Skeletal muscle satellite cell (primary cell): Measurements from ENCODE around the gene MED27.

Experiments
- H3K27me3 ChIP-seq: 2 replicates; pipeline ENCODE4 v1.7.0; 2013; ENCODE audit warnings: low read length; ENCODE audit not compliant: control insufficient read depth, insufficient read depth
- H3K36me3 ChIP-seq: 2 replicates; pipeline ENCODE4 v1.7.0; 2013; ENCODE audit warnings: mild to moderate bottlenecking, control low read depth, low read length; ENCODE audit not compliant: insufficient read depth
- H3K4me1 ChIP-seq: 2 replicates; pipeline ENCODE4 v1.7.0; 2013; ENCODE audit warnings: low read length; ENCODE audit not compliant: control insufficient read depth, insufficient read depth
- H3K4me2 ChIP-seq: 2 replicates; pipeline ENCODE4 v1.7.0; 2013; ENCODE audit warnings: mild to moderate bottlenecking, low read length
- H3K4me3 ChIP-seq: 2 replicates; pipeline ENCODE4 v1.7.0; 2013; ENCODE audit warnings: low read length
- H3K9ac ChIP-seq: 2 replicates; pipeline ENCODE4 v1.7.0; 2013; ENCODE audit warnings: mild to moderate bottlenecking, low read depth, low read length, moderate library complexity
- H3K9me3 ChIP-seq: replicated peaks from 2 replicates; pipeline ENCODE4 v1.7.0; 2013; ENCODE audit warnings: mild to moderate bottlenecking, control low read depth, low read length

The MED27 gene

DNA sequence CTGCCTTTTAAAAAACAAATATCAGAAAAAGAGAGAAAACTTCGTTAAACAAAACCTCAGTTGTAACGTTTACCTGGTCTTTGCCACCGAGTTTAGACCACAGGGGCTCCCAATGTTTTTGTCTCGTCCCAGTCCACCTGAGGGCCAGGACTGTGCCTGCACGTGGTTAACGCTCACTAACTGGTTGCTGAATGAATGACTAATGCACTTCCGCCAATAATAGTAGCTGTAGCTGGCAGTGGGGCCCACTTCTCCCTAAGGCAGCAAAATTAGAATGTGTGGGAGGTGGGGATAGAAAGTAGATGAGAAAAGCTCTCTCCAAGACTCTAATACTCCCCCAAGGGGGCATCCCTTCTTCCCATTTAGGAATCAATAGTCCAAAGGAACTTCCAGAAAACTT lies 29.1 kb upstream of the MED27 start:
- Histone ChIP-seq H3K27me3 (peaks cover 62% of the 10 kb centered on the region), H3K4me1 (no peaks in the 10 kb centered on the region), H3K9me3 (no peaks in the 10 kb centered on the region)

DNA sequence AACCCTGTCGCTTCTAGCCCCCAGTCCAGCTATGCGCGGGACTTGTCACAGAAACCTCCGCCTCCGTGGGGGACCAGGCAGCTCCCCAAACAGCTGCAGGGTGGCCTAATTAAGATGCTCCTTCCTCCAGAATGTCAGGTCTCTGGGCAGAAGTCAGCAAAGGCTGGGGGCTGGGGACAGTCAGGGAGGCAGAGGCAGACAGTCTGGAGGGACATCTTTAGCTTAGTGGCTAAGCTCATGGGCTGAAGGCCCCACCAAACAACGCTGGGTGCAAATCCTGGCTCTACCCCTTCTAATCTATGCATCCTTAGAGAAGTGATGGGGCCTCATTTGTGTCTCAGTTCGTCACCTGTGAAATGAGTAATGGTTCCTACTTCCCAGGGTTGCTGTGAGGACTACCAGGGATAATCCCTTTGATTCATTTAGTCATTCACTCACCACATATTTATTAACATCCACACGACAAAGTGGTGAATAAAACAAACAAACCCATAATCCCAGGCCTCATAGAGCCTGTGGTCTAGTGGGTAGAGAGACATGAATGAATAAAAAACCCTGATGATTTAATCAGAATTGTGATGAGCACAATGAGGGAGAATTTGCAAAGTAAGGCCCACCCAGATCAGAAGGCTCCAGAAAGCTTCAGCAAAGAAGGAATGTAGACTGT lies 20.2 kb upstream of the MED27 start:
- Histone ChIP-seq H3K36me3 (no peaks in the 10 kb centered on the region), H3K27me3 (peaks cover 54% of the 10 kb centered on the region), H3K4me2 (no peak overlapping the region), H3K4me3 (no peak overlapping the region), H3K4me1 (peaks cover 2% of the 10 kb centered on the region), H3K9me3 (no peaks in the 10 kb centered on the region), H3K9ac (no peak overlapping the region)

More for the DNA sequence above, 29.1 kb upstream of the MED27 start:
- Histone ChIP-seq H3K9ac (no peak overlapping the region), H3K4me3 (no peak overlapping the region), H3K4me2 (no peak overlapping the region), H3K36me3 (no peaks in the 10 kb centered on the region)

DNA sequence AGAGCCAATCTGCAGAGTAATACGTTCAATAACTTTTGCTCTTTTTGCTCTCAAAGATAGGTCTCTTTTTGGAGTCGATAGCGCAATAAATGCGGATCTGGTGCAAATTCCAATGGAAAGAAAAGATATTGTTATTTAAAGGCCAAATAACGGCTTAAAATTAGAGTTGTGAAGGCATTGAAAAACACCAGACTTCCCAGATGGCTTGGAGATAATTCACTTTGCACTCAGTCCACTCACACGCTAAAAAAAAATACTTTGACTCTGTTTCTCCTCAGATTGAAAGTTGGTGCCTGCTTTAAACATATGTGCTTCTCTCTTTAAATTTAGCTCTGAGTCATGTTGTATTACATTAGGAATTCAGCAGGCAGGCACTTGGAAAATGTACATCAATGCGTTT lies 19.5 kb upstream of the MED27 start:
- no peak overlapping the region for H3K4me2 ChIP-seq
- peaks cover 54% of the 10 kb centered on the region for H3K27me3 ChIP-seq
- no peaks in the 10 kb centered on the region for H3K9me3 ChIP-seq
- H3K4me1 ChIP-seq = peaks cover 7% of the 10 kb centered on the region
- no peaks in the 10 kb centered on the region for H3K36me3 ChIP-seq
- H3K4me3 ChIP-seq = no peak overlapping the region
- H3K9ac ChIP-seq = no peak overlapping the region

DNA sequence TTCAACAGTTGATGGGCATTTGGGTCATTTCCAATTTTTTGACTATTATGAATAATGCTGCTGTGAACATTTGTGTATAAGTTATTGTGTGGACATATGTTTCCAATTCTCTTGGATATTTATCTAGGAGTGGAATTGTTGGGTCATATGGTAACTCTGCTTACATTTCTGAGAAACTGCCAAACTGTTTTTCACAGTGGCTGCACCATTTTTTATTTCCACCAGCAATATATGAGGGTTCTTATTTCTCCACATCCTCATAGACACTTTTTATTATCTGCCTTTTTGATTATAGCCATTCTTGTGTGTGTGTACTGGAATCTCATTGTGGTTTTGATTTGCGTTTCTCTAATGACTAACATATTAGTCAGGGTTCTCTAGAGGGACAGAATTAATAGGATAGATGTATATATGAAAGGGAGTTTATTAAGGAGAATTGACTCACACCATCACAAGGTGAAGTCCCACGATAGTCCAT lies 14.7 kb upstream of the MED27 start:
- H3K4me1 ChIP-seq = peaks cover 14% of the 10 kb centered on the region

DNA sequence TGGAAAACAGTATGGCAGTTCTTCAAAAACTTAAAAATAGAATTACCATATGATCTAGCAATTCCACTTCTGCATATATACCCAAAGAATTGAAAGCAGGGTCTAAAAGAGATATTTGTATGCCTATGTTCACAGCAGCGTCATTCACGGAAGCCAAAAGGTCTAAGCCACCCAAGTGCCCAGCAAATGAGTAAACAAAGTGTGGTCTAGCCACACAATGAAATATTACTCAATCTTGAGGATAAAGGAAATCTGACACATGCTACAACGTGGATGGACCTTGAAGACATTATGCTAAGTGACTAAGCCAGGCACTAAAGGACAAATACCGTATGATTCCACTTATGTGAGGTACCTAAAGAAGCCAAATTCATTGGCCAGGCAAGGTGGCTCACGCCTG lies 11.1 kb upstream of the MED27 start:
- Histone ChIP-seq H3K4me1 (peaks cover 14% of the 10 kb centered on the region), H3K4me3 (no peak overlapping the region), H3K4me2 (peak overlapping the region; percentile 6), H3K9me3 (no peaks in the 10 kb centered on the region), H3K9ac (no peak overlapping the region), H3K27me3 (peaks cover 39% of the 10 kb centered on the region), H3K36me3 (no peaks in the 10 kb centered on the region)

More for the DNA sequence above, 14.7 kb upstream of the MED27 start:
- Histone ChIP-seq H3K36me3 (no peaks in the 10 kb centered on the region), H3K4me3 (no peak overlapping the region), H3K9ac (no peak overlapping the region), H3K27me3 (peaks cover 52% of the 10 kb centered on the region), H3K4me2 (peak overlapping the region; percentile 31), H3K9me3 (no peaks in the 10 kb centered on the region)

DNA sequence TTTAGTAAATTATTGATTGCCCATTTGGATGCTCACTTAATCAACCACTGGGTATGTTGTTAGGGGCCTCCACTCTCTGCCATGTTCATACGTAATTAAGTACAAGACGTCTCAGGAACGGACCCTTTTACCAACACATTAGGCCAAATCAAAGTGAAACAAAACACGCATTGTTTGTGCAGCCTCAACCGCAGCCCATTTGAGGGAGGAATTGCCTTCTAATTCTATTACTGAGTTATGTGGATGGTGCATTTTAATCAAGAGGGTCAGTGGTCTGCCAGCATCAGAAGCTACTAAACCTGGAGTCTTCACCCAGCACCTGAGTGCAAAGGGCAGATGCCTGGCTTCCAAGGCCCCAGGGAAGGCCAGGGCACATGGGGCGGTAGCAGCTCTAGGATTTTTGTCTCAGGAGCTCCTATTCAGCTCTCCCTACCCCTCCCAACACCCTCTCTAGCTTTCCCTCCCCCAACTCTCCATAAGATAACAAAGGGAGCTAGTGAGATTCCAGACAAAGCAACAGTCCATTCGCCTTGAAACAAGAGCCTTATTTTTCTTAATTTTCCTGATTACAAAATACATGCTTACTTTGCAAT lies 7.9 kb upstream of the MED27 start:
- Histone ChIP-seq H3K36me3 (no peaks in the 10 kb centered on the region), H3K4me2 (no peak overlapping the region), H3K4me3 (no peak overlapping the region), H3K9ac (no peak overlapping the region), H3K27me3 (peaks cover 43% of the 10 kb centered on the region), H3K4me1 (peaks cover 2% of the 10 kb centered on the region), H3K9me3 (no peaks in the 10 kb centered on the region)

DNA sequence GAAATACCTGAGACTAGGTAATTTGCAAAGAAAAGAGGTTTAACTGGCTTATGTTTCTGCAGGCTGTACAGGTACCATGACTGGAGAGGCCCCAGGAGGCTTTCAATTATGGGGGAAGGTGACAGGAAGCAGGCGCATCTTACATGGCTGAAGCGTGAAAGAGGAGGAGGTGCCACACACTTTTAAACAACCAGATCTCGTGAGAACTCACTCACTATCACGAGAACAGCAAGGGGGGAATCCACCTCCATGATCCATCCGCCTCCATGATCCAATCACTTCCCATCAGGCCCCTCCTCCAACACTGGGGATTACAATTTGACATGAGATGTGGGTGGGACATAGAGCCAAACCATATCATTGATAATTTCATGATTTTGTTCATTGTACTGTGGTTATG lies 2.5 kb upstream of the MED27 start:
- Histone ChIP-seq H3K4me3 (no peak overlapping the region), H3K4me2 (no peak overlapping the region), H3K36me3 (no peaks in the 10 kb centered on the region), H3K27me3 (peaks cover 22% of the 10 kb centered on the region), H3K9me3 (no peaks in the 10 kb centered on the region), H3K9ac (no peak overlapping the region), H3K4me1 (peaks cover 9% of the 10 kb centered on the region)

DNA sequence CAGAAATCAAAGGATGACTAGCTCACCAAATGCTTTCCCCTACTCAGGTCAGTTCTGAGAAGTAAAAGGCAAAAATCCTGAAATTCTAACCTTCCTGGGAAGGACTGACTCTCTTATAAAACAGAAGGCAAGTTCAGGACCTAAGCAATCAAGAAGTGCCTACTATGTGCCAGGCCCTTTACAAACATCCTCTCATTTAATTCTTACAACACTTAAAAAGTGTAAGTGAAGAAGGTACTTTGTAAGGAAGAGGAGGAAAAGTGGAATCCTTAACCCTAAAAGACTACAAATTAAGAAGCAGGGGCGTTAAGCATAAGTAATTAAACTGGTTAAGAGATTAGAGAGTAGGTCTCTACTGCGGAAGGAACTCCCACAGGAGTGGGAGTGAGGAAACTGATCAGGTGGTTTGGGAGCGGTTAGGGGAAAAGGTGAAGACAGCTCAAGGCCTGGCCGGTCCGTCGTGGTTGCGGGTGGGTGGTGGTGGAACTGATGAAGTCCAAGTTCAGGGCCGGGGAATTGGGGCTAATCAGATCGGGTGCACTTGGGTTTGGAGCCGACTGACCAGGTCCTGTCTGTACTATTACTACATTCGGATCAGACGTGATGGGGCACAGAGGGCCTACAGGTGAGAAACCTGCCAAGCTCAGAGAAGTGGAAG lies 839 bp downstream of the MED27 start:
- H3K9me3 ChIP-seq = no peaks in the 10 kb centered on the region
- peak overlapping the region; percentile 91 for H3K9ac ChIP-seq
- H3K4me3 ChIP-seq = peak overlapping the region; percentile 88
- peak overlapping the region; percentile 83 for H3K4me2 ChIP-seq
- H3K36me3 ChIP-seq = peaks cover 19% of the 10 kb centered on the region
- no peaks in the 10 kb centered on the region for H3K27me3 ChIP-seq
- peaks cover 32% of the 10 kb centered on the region for H3K4me1 ChIP-seq

DNA sequence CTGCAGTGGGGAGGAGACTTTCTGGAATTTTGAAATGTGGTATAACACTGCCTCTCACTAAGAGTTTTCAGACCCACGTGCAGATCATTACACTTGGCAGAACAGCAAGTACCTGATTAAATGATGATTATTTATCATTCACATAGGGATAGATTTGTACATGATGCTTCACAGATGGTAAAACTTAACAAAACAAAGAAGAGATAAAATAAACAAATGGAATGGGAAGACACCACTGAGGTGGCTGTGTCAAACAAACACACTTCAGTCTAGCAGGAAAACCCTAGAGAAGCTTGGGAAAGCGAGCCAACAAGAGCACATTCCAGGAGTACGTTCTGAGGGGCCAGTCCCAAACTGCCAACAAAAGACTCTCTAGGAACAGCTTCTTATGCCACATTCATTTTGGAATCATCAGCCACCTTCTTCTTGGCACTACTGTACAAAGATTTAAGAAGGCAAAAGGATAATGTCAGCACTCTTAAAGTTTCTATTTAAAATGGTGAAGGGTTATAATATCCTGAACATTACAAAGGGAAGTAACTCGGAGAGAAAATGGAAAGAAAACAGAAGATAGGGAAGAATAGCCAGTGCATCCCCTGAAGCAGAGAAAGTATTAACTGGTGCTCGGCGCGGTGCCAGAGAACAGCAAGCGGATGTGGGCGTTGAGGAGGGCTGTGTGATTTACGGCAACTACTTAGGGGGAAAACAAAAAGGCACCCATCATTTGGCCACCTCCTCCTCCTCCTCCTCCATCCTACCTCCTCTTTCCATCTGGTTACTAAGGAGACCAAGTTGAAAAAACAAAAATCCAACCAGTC lies 1.6 kb downstream of the MED27 start:
- Histone ChIP-seq H3K27me3 (no peaks in the 10 kb centered on the region), H3K4me1 (peaks cover 39% of the 10 kb centered on the region), H3K9ac (peak overlapping the region; percentile 91), H3K4me3 (peak overlapping the region; percentile 88), H3K4me2 (peak overlapping the region; percentile 83), H3K9me3 (no peaks in the 10 kb centered on the region), H3K36me3 (peaks cover 27% of the 10 kb centered on the region)

DNA sequence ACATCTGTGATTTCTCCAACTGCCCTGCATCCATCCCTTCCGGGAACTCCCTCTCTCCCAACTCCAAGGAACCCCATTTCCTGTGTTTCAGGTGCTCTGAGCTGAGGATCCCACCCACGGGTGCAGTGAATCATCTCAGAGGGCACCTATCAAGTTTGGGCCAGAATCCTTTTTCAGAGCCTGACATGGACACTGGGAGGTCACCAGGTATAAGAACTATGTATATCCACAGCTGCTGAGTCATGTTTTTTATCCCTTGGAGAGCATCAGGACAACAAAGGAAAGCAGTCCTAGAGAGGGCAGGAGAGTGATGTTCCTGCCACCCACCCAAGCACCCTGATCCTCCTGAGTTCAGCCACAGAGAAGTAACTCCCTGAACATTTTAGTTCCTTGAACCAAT lies 3.8 kb downstream of the MED27 start:
- Histone ChIP-seq H3K9ac (no peak overlapping the region), H3K4me3 (no peak overlapping the region), H3K36me3 (peaks cover 49% of the 10 kb centered on the region), H3K4me2 (peak overlapping the region; percentile 44), H3K9me3 (no peaks in the 10 kb centered on the region), H3K27me3 (no peaks in the 10 kb centered on the region), H3K4me1 (peaks cover 39% of the 10 kb centered on the region)

DNA sequence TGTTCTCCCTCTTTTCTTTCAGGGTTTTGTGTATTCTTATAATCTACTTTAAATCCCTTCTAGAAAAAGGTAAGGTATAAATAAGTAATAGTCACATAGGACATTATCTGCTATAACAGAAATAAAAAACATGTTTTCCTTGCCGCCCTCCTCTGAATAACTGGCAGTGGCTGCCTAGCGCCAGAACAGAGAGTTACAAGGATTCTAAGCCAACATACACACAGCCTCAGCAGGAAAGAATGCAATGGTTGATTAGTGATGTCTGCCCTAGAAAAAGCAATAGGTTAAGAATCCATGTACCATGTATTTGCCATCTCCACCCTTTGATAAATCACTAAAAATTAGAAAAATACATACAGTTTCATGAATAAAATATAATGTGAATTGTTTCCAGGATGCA lies 4.9 kb downstream of the MED27 start:
- peaks cover 49% of the 10 kb centered on the region for H3K36me3 ChIP-seq
- H3K4me1 ChIP-seq = peaks cover 41% of the 10 kb centered on the region
- H3K27me3 ChIP-seq = no peaks in the 10 kb centered on the region
- no peaks in the 10 kb centered on the region for H3K9me3 ChIP-seq
- H3K4me2 ChIP-seq = peak overlapping the region; percentile 70
- peak overlapping the region; percentile 3 for H3K4me3 ChIP-seq
- H3K9ac ChIP-seq = peak overlapping the region; percentile 67
